OCI-LY7 (cell line): ENCODE measurements around the gene GALNTL6. TPM values are rescaled to one million over a fixed set of nuclear protein-coding genes. Genes with fewer than 3 reads are reported as not detected.

Experiments
- BruUV-seq: library from RNA; stranded (reverse); fragments of 400-500 nt; replicated peaks from 2 replicates; lab custom pipeline; 2021; lab: Mats Ljungman, UMichigan
- CTCF ChIA-PET: fragments of 300-600 bp; sonication (Branson Sonifier 250); formaldehyde crosslinking; loops from one replicate; lab custom pipeline; 2022; ENCODE audit warnings: antibody characterized with exemption; ENCODE audit not compliant: unreplicated experiment; lab: Charles Lee
- POLR2A ChIA-PET: fragments of 300-600 bp; sonication (Branson Sonifier 250); formaldehyde crosslinking; loops from one replicate; lab custom pipeline; 2022; ENCODE audit warnings: antibody characterized with exemption; lab: Charles Lee
- DNase-seq: peaks from one replicate; pipeline ENCODE4 v3.0.0-alpha.2; 2015; ENCODE audit warnings: low spot score
- H2AFZ ChIP-seq: fragments of 200-600 bp; sonication (generic), shearing (Covaris generic); 2 replicates; pipeline ENCODE4 v1.6.1; 2014; ENCODE audit warnings: mild to moderate bottlenecking, antibody characterized with exemption, low read length, moderate library complexity
- H3K27ac ChIP-seq: fragments of 200-600 bp; sonication (generic); 2 replicates; pipeline ENCODE4 v1.5.1; 2014; ENCODE audit warnings: mixed run types, low read depth, mild to moderate bottlenecking, moderate library complexity, low read length, inconsistent platforms; ENCODE audit not compliant: poor library complexity, severe bottlenecking
- H3K36me3 ChIP-seq: fragments of 200-600 bp; sonication (generic); 2 replicates; pipeline ENCODE4 v1.6.1; 2014; ENCODE audit warnings: mild to moderate bottlenecking, antibody characterized with exemption, low read length, moderate library complexity, mixed read lengths; ENCODE audit not compliant: insufficient read depth
- H3K4me1 ChIP-seq: fragments of 200-600 bp; sonication (generic); 2 replicates; pipeline ENCODE4 v1.5.1; 2014; ENCODE audit warnings: mild to moderate bottlenecking, low read length; ENCODE audit not compliant: insufficient read depth, poor library complexity, severe bottlenecking
- H3K4me2 ChIP-seq: fragments of 200-600 bp; sonication (generic); 2 replicates; pipeline ENCODE4 v1.6.1; 2014; ENCODE audit warnings: mild to moderate bottlenecking, low read length
- H3K4me3 ChIP-seq: fragments of 200-600 bp; sonication (generic); 2 replicates; pipeline ENCODE4 v1.5.1; 2014; ENCODE audit warnings: mild to moderate bottlenecking, low read depth, low read length; ENCODE audit not compliant: poor library complexity, severe bottlenecking
- H3K79me2 ChIP-seq: fragments of 200-600 bp; sonication (generic); 2 replicates; pipeline ENCODE4 v1.6.1; 2016; ENCODE audit warnings: low read depth, mild to moderate bottlenecking, low read length, moderate library complexity, mixed read lengths; ENCODE audit not compliant: insufficient read depth
- H3K9me2 ChIP-seq: fragments of 200-600 bp; sonication (generic); 2 replicates; pipeline ENCODE4 v1.6.1; 2016; ENCODE audit warnings: mild to moderate bottlenecking, low read length, mixed read lengths; ENCODE audit not compliant: insufficient read depth
- H3K9me3 ChIP-seq: fragments of 200-600 bp; sonication (generic); 2 replicates; pipeline ENCODE4 v1.6.1; 2014; ENCODE audit warnings: mild to moderate bottlenecking, mixed run types, low read length, mixed read lengths
- H4K20me1 ChIP-seq: fragments of 200-600 bp; sonication (generic); 2 replicates; pipeline ENCODE4 v1.6.1; 2014; ENCODE audit warnings: mild to moderate bottlenecking, antibody characterized with exemption, low read length, moderate library complexity, mixed read lengths; ENCODE audit not compliant: insufficient read depth
- CTCF ChIP-seq: fragments of 200-600 bp; sonication (generic); conservative IDR thresholded peaks from 2 replicates; pipeline ENCODE4 v1.5.1; 2014; ENCODE audit warnings: mild to moderate bottlenecking, antibody characterized with exemption, low read length, moderate library complexity, mixed read lengths
- EZH2phosphoT487 ChIP-seq: fragments of 200-600 bp; sonication (generic); IDR thresholded peaks from 2 replicates; pipeline ENCODE4 v1.6.1; 2018; ENCODE audit warnings: low read depth, borderline replicate concordance, mild to moderate bottlenecking, mixed run types, antibody characterized with exemption, low read length, moderate library complexity, mixed read lengths
- intact Hi-C: fragments of 100-400 bp; cut with micrococcal nuclease; formaldehyde crosslinking; loops from one replicate; pipeline ENCODE4 v1.10.0; 2022; ENCODE audit not compliant: unreplicated experiment
- total RNA-seq, 2 experiments: library from RNA; depleted of rRNA in 1 of 2; stranded (reverse); fragments of >200 nt in 1 of 2; shearing (Covaris generic) in 1 of 2; gene quantifications; 2 replicates each; pipeline ENCODE4 v1.2.3, GENCODE V29; 2014 to 2022

Gene GALNTL6
- total RNA-seq, 2 experiments from 2014 or later, result not detected

GRCh38 chr4:173057901-173058300 is 1244.7 kb downstream of the GALNTL6 start:
- Histone ChIP-seq H3K27ac (no peak overlapping the region), H3K79me2 (no peaks in the 10 kb centered on the region), H3K36me3 (no peaks in the 10 kb centered on the region), H3K9me2 (no peaks in the 10 kb centered on the region), H3K9me3 (no peaks in the 10 kb centered on the region), H4K20me1 (no peaks in the 10 kb centered on the region), H3K4me2 (no peak overlapping the region), H3K4me3 (no peak overlapping the region), H2AFZ (no peak overlapping the region), H3K4me1 (no peaks in the 10 kb centered on the region)
- CTCF ChIA-PET, result no interaction called here
- DNase-seq, result no peak
- POLR2A ChIA-PET, result interaction anchor here (1.8 kb wide), 1 partner anchor 17 kb away, joined by 7 read pairs; no protein-coding TSS in a partner anchor
- no peak for TF ChIP-seq EZH2phosphoT487
- TF ChIP-seq CTCF, result no peak
- BruUV-seq, result no TSS peak
- intact Hi-C loops, result no loop called here

GRCh38 chr4:173061160-173061559 is 1248.0 kb downstream of the GALNTL6 start:
- no peak for TF ChIP-seq CTCF
- no peak for TF ChIP-seq EZH2phosphoT487
- Histone ChIP-seq H4K20me1 (no peaks in the 10 kb centered on the region), H3K4me1 (no peaks in the 10 kb centered on the region), H3K79me2 (no peaks in the 10 kb centered on the region), H2AFZ (no peak overlapping the region), H3K9me2 (no peaks in the 10 kb centered on the region), H3K36me3 (no peaks in the 10 kb centered on the region), H3K9me3 (no peaks in the 10 kb centered on the region), H3K4me3 (no peak overlapping the region), H3K27ac (no peak overlapping the region), H3K4me2 (no peak overlapping the region)
- DNase-seq, result no peak
- intact Hi-C loops, result no loop called here
- ChIA-PET POLR2A (no interaction called here), CTCF (no interaction called here)
- BruUV-seq, result no TSS peak

GRCh38 chr4:173073939-173074500 is 1260.8 kb downstream of the GALNTL6 start:
- intact Hi-C loops, result no loop called here
- ChIA-PET POLR2A (interaction anchor here (1.0 kb wide), 1 partner anchor 101 kb away, joined by 3 read pairs; no protein-coding TSS in a partner anchor), CTCF (no interaction called here)
- no peak for TF ChIP-seq EZH2phosphoT487
- TF ChIP-seq CTCF, result no peak
- Histone ChIP-seq H3K9me3 (no peaks in the 10 kb centered on the region), H3K4me2 (no peak overlapping the region), H3K4me1 (no peaks in the 10 kb centered on the region), H3K27ac (no peak overlapping the region), H4K20me1 (no peaks in the 10 kb centered on the region), H3K36me3 (no peaks in the 10 kb centered on the region), H3K79me2 (no peaks in the 10 kb centered on the region), H2AFZ (no peak overlapping the region), H3K4me3 (no peak overlapping the region), H3K9me2 (no peaks in the 10 kb centered on the region)
- no TSS peak for BruUV-seq
- DNase-seq, result no peak
